Testis (tissue), 3 donors: ENCODE data around the gene LEMD3. TPM values are rescaled to one million over a fixed set of nuclear protein-coding genes. Genes with fewer than 3 reads are reported as not detected.

Source experiments
- DNase-seq: peaks from one replicate; pipeline ENCODE4 v3.0.0-alpha.2; 2019
- H3K27ac ChIP-seq, 2 donors: fragments of 200-600 bp; sonication (generic); one replicate each; pipeline ENCODE4 v1.5.1; 2019
- H3K27me3 ChIP-seq: fragments of 200-600 bp; sonication (generic); one replicate; pipeline ENCODE4 v1.5.1; 2019
- H3K36me3 ChIP-seq: fragments of 200-600 bp; sonication (generic); one replicate; pipeline ENCODE4 v1.5.1; 2017; ENCODE audit warnings: low read depth; ENCODE audit errors: missing control alignments
- H3K4me1 ChIP-seq: fragments of 200-600 bp; sonication (generic); one replicate; pipeline ENCODE4 v1.5.1; 2019
- H3K4me3 ChIP-seq, 2 donors: fragments of 200-600 bp; sonication (generic); one replicate each; pipeline ENCODE4 v1.5.1; 2017 to 2019
- H3K9me3 ChIP-seq: fragments of 200-600 bp; sonication (generic); one replicate; pipeline ENCODE4 v1.5.1; 2017
- POLR2A ChIP-seq: fragments of 450-650 bp; IDR thresholded peaks from one replicate; pipeline ENCODE4 v1.6.1; 2017; ENCODE audit warnings: antibody characterized with exemption, mild to moderate bottlenecking, moderate library complexity
- WGBS, 2 donors: methylation state at CpG; one replicate each; pipeline ENCODE4 v1.1.5; 2018; 5-methylcytosine and 5-hydroxymethylcytosine counted together
- intact Hi-C: fragments of 100-400 bp; cut with DNase I; formaldehyde crosslinking; loops from one replicate; pipeline ENCODE4 v1.15.1; 2023; ENCODE audit warnings: low total_unique reads
- polyA plus RNA-seq: library from polyadenylated mRNA; stranded (reverse); fragments of 350-450 nt; fragmentation: Illumina TruSeq; extraction: RNeasy Lipid Tissue Mini Kit (QIAGEN cat#74804); gene quantifications from one replicate; pipeline ENCODE4 v1.2.3, GENCODE V29; 2014; ENCODE audit warnings: low read depth, low replicate concordance; ENCODE audit not compliant: insufficient read depth
- total RNA-seq, 2 donors: library from RNA; depleted of rRNA; stranded (reverse); fragments of >200 nt; gene quantifications; one replicate each; pipeline ENCODE4 v1.2.3, GENCODE V29; 2016
- TF ChIP-seq, protein P1 (sequence below), 3 experiments: fragments of 450-650 bp in 2 of 3; fragments of 200-600 bp in 1 of 3; sonication (generic) in 1 of 3; IDR thresholded peaks; one replicate each; pipeline ENCODE4 v1.5.1; 2016 to 2019; ENCODE audit warnings: antibody characterized with exemption in 3 of 3, mild to moderate bottlenecking in 2 of 3, moderate library complexity in 1 of 3

Gene LEMD3
- total and polyA plus RNA-seq, 3 donors from 2014 or later: 38.7 to 92.4 (median 72.4) TPM

DNA sequence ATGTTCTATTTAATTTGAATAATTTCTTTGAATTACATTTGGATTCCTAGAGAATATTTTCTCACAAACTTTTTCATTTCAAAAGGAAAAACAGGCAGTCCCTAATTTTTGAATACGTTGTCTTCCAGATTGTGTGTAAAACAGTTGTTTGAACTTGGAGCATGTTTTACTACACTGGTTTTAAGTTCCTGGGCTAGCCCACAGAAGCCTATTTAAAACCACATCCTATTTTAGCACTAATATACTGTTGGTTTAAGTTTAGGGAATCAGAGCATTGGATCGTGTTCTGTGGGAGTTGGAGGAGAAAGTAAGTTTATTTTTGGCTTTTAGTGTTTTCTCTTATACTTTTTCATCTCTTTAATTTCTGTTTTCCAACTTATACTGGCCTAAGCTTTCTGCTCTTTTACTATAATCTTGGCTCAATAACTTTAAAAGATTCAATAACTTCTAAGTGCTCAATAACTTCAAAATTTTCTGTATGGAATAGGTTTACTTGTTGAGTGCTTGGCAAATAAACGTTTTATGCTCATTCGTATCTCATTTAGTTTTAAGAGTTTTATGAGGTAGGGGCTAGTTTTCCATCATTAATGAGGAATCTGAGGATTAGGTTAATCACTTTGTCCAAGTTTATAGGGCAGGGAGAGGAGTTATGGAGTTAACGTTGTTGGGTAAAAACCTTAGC is 14.9 kb downstream of the LEMD3 start:
- Histone ChIP-seq H3K36me3 (no peaks in the 10 kb centered on the region), H3K4me3 (no peak overlapping the region), H3K9me3 (no peaks in the 10 kb centered on the region), H3K27ac (no peak overlapping the region), H3K27me3 (no peaks in the 10 kb centered on the region), H3K4me1 (peaks cover 8% of the 10 kb centered on the region)
- no peak for DNase-seq
- intact Hi-C loops: no loop called here
- 85 to 92% methylated on average over 5 of the region's 5 CpGs for whole genome bisulfite sequencing, 2 donors
- no peak for TF ChIP-seq POLR2A
- TF ChIP-seq, protein P1, sequence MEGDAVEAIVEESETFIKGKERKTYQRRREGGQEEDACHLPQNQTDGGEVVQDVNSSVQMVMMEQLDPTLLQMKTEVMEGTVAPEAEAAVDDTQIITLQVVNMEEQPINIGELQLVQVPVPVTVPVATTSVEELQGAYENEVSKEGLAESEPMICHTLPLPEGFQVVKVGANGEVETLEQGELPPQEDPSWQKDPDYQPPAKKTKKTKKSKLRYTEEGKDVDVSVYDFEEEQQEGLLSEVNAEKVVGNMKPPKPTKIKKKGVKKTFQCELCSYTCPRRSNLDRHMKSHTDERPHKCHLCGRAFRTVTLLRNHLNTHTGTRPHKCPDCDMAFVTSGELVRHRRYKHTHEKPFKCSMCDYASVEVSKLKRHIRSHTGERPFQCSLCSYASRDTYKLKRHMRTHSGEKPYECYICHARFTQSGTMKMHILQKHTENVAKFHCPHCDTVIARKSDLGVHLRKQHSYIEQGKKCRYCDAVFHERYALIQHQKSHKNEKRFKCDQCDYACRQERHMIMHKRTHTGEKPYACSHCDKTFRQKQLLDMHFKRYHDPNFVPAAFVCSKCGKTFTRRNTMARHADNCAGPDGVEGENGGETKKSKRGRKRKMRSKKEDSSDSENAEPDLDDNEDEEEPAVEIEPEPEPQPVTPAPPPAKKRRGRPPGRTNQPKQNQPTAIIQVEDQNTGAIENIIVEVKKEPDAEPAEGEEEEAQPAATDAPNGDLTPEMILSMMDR (IDR thresholded peaks at IDR 0.05): no peak

DNA sequence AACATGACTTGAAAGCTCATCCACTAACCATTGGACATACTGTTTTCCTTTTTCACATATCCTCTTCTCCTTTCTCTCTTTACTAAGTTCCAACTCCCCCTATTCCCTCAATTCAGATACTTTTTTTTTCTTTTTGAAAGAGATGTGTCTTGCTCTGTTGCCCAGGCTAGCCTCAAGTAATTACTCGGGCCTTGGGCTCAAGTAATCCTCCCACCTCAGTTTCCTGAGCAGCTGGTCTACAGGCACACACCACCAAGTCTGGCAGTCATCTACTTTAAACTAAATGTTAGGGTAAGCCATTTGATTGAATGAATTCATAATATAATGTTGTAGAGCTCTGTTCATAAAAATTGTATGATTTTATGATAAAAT is 15.5 kb downstream of the LEMD3 start:
- no peak overlapping the region for H3K4me3 ChIP-seq
- no peaks in the 10 kb centered on the region for H3K27me3 ChIP-seq
- no peak for TF ChIP-seq POLR2A
- TF ChIP-seq, protein P1 (IDR thresholded peaks at IDR 0.05): no peak
- no peak overlapping the region for H3K27ac ChIP-seq
- intact Hi-C loops: no loop called here
- WGBS, 2 donors: 72 to 86% methylated on average over 1 of the region's 1 CpG
- H3K4me1 ChIP-seq: peaks cover 8% of the 10 kb centered on the region
- DNase-seq: no peak
- no peaks in the 10 kb centered on the region for H3K36me3 ChIP-seq
- H3K9me3 ChIP-seq: no peaks in the 10 kb centered on the region

DNA sequence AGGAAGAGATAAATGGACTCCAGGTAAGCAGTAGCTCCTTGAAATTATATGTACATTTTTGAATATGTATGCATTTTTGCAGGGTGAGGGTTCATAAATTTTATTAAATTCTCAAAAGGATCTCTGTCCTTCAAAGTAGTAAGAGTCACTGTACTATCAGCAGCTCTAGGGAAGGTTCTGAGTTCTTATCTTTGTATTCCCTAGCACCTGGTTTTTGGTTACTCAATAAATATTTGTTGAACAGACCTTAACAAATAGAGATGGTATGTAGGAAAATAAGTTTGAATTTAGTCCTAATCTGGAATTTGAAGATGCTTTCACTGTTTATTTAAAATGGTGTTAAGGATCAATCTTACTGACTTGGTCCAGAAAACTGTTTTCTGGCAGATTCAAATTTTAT is 18.3 kb downstream of the LEMD3 start:
- intact Hi-C loops: no loop called here
- no peaks in the 10 kb centered on the region for H3K4me1 ChIP-seq
- DNase-seq: no peak
- H3K4me3 ChIP-seq: no peak overlapping the region
- H3K27ac ChIP-seq: no peak overlapping the region
- TF ChIP-seq, protein P1 (IDR thresholded peaks at IDR 0.05): no peak
- TF ChIP-seq POLR2A: no peak
- no peaks in the 10 kb centered on the region for H3K9me3 ChIP-seq
- no peaks in the 10 kb centered on the region for H3K36me3 ChIP-seq
- H3K27me3 ChIP-seq: no peaks in the 10 kb centered on the region

DNA sequence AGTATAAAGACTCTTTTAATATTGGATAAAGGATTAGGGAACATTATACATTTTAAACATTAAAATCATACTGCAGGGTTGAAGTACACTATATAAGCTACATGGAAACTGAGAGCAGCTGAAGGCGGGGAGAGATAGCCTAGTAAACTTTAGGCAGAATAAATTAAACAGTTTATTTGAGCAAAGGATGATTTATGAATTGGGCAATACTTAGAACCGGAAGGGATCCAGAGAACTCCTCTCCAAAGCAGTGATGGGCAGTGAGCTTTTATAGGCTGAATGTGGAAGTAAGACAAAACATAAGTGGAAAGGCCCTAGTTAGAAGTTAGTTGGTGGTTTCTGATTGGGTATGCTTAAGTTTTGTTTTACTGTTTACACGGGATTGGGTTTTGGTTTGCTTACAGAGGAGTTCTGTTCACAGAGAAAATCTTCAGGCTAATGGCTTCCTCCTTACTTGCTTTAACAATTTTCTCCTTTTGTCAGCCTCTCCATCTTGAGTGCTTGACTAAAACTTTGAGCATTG is 18.9 kb downstream of the LEMD3 start:
- WGBS, 2 donors: 84 to 92% methylated on average over 3 of the region's 3 CpGs
- TF ChIP-seq POLR2A: no peak
- TF ChIP-seq, protein P1 (IDR thresholded peaks at IDR 0.05): no peak
- DNase-seq: no peak
- no peaks in the 10 kb centered on the region for H3K27me3 ChIP-seq
- no peaks in the 10 kb centered on the region for H3K9me3 ChIP-seq
- H3K36me3 ChIP-seq: no peaks in the 10 kb centered on the region
- no peak overlapping the region for H3K27ac ChIP-seq
- intact Hi-C loops: no loop called here
- H3K4me1 ChIP-seq: no peaks in the 10 kb centered on the region
- no peak overlapping the region for H3K4me3 ChIP-seq
